GM19328 (cell line): Measurements from ENCODE around the gene TKT.

Source experiments
- ATAC-seq: cut with Tn5 transposase; IDR thresholded peaks from one replicate; pipeline ENCODE4 v1.9.1; 2021; ENCODE audit warnings: mild to moderate bottlenecking, moderate library complexity; ENCODE audit not compliant: unreplicated experiment

Gene TKT

GRCh38 chr3:53226142-53226840, 29.5 kb downstream of the TKT start:
- no peak for ATAC-seq

GRCh38 chr3:53225651-53226050, 30.2 kb downstream of the TKT start:
- ATAC-seq, result no peak

GRCh38 chr3:53225181-53225580, 30.6 kb downstream of the TKT start:
- ATAC-seq, result no peak

DNA sequence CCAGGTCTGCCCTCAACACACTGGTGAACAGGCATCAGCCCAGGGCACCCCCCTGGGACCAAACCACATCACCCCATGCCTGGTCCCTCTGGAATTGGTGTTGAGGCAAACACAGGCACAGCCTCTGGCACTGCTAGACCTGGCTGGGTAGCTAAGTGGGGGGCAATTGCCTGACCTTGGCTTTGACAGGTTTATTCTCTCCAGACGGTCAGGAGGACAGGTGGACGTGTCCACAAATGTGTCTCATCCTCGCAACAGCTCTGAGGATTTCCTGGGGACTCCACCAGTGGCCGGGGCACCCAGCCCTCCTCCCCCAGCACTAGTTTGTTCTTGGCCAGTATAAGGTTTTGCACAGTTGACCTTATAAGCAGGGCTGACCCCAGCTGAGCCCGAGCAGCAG, 31.3 kb downstream of the TKT start:
- ATAC-seq, result no peak

DNA sequence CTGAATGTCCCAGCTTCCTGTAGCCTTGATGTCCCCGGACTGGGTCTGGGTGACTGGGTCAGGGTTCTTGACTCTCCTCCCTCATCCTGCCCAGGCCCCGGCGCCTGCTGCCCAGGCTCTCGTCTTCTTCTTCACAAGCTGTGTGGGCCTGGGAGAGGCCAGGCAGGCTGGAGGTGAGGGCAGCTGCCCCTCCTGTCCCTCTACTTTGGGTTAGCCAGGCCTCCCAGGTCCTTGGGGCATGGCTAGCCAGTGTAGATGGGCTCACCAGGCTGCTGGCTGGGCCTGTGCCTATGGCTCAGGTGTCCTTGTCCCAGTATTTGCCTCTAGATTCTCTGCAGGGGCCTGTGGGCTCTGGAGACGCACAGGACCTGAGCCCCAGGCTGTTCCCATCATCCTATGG, 31.8 kb downstream of the TKT start:
- no peak for ATAC-seq

DNA sequence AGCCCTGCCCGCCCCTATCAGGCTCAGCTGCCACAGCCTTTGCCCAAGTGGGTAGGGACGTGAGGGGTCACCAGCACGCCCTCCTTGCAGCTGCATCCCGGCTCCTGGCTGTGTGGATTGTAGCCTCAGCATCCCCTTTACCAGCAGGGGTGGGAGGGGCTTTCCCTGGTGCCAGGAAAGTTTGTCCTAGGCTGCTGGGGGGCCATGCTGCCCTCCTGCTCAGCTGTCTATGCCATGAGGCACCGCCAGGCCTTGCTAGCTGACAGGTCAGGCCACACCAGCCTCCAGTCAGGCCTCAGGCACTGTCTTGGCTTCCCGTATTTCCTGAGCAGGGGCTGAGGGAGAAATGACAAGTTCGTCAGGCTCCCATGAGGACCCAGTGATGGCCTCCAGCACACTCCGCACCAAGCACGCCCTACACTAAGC, 32.3 kb downstream of the TKT start:
- ATAC-seq, result no peak

DNA sequence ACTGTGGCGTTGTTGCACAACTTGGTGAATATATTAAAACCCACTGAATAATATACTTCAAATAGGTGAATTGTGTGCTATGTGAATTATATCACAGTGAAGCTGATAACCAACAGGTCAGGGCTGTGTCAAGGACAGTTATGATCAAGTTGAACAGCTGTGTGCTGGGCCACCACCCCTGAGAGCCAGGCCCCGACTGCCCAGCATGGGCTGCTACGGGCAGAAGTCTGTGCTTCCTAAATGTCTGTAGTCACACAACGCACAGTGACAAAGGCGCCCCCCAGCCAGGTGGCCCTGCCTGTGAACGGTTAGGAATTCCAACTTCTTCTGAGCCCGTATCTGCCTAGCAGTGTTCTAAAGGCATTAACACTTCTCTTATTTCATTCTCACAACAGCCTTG, 32.8 kb downstream of the TKT start:
- no peak for ATAC-seq

- no peak for ATAC-seq
Measured at GRCh38 chr3:53222183-53222901, 33.5 kb downstream of the TKT start.

DNA sequence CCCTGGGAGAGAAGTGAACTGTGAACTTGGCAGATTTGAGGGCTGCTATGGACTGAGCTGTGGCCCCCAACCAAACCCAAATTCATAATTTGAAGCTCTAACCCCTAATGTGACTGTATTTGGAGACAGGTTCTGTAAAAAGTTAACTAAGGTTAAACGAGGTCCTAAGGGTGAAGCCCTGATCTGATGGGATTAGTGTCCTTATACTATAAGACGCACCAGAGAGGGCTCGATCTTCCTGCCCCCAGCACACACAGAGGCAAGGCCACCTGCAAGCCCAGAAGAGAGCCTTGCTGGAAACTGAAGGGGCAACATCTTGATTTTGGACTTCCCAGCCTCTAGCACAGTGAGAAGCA, 34.0 kb downstream of the TKT start:
- no peak for ATAC-seq

DNA sequence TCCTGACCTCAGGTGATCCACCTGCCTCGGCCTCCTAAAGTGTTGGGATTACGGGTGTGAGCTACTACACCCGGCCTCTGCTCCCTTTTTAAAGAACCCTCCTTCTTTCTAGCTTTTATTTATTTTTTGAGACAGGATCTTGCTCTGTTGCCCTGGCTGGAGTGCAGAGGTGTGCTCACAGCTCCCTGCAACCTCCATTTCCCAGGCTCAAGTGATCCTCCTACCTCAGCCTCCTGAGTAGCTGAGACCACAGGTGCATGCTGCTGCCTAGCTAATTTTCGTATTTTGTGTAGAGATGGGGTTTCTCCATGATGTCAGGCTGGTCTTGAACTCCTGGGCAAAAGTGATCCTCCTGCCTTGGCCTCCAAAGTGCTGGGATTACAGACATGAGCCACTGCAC, 34.5 kb downstream of the TKT start:
- ATAC-seq, result no peak

- ATAC-seq, result peak; percentile 85
Measured at GRCh38 chr3:53219895-53220483, 35.8 kb downstream of the TKT start.

GRCh38 chr3:53218131-53218530, 37.7 kb downstream of the TKT start:
- ATAC-seq, result no peak

DNA sequence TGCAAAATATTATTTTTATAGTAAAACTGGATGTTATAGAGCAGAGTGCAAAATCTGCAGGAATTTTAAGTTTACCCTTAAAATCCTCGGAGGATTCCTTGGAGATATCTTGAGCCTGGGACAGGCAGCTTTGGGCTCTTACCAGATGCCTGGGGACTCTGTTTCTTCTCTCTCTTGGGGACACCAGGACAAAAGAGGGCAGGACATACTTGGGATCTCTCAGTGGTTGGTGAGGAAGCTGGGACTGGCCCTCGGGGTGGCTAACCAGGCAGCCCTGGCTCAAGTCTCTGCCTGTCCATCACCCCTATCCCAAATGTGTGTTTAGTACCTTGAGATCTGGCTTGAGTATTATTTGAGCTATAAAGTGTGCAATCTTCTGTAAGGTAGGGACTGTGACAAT, 38.6 kb downstream of the TKT start:
- ATAC-seq, result no peak

DNA sequence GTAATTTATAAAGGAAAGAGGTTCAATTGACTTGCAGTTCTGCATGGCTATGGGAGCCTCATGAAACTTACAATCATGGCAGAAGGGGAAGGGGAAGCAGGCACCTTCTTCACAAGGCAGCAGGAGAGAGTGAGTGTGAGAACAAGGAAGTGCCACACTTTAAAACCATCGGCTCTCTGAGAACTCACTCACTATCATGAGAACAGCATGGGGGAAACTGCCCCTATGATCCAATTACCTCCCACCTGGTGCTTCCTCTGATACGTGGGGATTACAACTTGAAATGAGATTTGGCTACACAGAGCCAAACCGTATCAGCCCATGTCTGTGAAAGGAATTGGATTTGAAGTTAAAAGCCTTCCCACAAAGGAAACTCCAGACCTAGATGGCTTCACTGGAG, 39.1 kb downstream of the TKT start:
- no peak for ATAC-seq

- no peak for ATAC-seq
Measured at GRCh38 chr3:53215816-53216215, 40.0 kb downstream of the TKT start.

DNA sequence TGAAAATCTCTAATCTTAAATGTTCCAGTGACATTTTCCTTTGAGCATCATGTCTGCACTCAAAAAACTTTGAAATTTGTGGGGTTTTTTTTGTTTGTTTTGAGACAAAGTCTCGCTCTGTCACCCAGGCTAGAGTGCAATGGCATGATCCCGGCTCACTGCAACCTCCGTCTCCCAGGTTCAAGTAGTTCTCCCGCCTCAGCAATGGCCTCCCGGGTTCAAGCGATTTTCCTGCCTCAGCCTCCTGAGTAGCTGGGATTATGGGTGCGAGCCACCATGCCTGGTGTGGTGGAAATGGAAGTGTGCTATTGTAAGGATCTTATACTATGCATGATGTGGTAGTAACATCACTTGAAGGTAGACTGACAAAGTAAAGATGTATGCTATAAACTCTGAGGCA, 42.5 kb downstream of the TKT start:
- no peak for ATAC-seq

DNA sequence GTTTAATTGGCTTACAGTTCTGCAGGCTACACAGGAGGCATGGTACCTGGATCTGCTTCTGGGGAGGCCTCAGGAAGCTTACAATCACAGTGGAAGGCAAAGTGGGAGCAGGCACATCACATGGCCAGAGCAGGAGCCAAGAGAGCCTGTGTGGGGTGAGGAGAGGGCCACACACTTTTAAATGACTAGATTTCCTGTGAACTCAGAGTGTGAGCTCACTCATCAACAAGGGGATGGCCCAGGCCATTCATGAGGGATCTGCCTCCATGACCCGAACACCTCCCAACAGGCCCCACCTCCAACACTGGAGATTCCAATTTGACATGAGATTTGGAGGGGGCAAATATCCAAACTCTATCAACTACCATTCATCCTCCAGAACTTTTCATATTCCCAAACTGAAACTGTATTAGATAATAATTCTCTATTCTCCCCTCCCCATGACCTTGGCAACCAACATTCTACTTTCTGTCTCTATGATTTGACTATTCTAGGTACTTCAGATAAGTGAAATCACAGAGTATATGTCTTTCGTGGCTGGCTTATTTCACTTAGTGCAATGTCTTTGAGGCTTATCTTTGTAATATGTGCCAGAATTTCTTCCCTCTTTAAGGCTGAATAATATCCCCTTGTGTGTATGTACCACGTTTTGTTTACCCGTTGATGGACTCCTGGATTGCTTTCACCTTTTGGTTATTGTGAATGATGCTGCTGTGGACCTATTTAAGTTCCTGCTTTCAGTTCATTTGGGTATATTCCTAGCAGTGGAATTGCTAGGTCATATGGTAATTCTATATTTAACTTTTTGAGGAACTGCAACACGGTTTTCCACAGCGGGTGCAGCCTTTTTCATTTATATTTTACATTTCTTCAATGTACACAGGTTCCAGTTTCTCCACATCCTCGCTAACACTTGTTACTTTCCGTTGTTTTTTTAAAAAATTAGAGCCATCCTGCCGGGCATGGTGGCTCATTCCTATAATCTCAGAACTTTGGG, 43.8 kb downstream of the TKT start:
- no peak for ATAC-seq

DNA sequence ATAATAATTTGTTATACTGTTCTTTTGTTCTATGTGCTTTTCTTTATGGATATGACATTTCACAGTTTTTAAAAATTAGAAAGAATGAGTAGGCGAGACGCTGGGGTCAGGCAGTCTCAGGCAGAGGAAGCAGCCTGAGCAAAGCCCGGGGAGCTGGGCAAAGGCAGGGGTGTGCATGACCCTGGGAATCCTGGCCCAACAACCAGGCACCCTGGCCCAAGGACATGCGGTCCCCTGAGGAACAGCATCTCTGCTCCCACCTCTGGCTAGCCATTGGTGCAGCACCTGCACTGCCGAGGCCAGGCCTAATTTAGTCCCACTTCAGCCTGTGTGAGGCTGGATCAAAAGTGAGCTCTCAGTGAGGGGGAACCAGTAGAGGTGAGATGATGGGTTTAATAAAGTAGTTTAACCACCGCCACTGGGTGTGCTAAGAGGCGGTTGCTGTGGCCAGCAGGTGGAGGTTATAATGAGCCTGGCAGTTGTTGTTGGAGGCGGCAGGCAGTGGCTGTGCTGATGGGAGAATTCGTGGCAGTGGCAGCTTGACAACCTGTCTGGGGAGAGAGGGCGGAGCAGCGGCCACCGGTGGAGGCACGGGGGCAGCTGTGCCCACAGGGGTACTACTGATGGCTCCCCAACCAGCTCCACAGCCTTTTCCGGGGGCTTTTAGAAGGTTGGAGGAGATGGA, 53.3 kb downstream of the TKT start:
- no peak for ATAC-seq

DNA sequence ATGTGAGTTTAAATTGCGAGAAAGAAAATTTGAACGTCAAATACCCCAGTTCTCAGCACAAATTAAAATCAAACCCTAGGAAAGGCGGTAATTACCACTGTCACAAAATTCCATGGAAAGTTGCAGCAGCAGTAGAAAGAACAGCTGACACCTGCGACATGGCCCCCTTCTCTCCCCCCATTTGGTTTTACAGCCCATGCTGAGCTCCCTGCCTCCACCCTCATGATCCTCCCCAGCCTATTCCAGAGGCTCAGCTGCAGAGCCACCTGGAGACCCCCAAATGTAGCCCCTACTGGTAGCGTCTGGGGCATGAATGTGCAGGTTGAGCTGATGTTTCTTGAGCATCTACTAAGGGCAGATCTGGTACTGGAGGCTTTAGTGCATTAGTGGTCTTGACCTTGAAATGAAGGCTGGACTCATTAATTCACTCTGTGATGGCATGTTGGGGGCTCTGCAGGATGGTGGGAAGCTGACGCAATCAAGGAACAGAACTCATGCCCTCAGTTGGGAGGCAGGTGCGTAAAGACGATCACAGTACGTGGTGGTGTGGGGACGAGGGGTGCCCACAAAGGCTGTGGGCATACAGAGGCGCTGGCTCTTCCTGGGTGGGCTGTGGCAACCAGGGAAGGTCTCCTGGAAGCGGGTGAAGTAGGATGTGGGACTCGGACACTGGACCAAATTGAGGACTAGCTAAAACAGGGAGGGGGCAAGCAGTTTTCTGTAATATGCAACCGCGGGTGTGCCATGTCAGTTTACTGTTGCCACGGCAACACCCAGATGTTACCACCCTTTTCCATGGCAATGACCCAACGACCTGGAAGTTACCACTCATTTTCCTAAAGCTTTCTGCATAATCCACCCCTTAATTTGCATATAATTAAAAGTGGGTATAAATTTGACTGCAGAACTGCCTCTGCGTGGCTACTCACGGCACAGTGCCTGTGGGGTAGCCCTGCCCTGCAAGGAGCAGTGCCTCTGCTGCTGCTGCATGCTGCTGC, 55.0 kb downstream of the TKT start:
- no peak for ATAC-seq
